ENCODE measurements around the gene LCOR. TPM values are rescaled to one million over a fixed set of nuclear protein-coding genes. Genes with fewer than 3 reads are reported as not detected.

LCOR gene
- total RNA-seq, 4 donors from 2014 or later, result 7.7 to 2,027 (median 132) TPM

- DNase-seq, result no peak
- Histone ChIP-seq H3K36me3 (no peaks in the 10 kb centered on the region), H3K9me3 (no peaks in the 10 kb centered on the region), H3K4me3 (no peak overlapping the region), H3K4me1 (no peaks in the 10 kb centered on the region), H3K27me3 (no peaks in the 10 kb centered on the region), H3K27ac (no peak overlapping the region)
- intact Hi-C loops (cut with DNase I; ENCODE audit: low total_unique reads), result no loop called here
- no peak for TF ChIP-seq CTCF (IDR thresholded peaks at IDR 0.05)
- no peak for TF ChIP-seq POLR2A (IDR thresholded peaks at IDR 0.05)
Observed at GRCh38 chr10:96826438-96826837, 5.7 kb upstream of the LCOR start.

- Histone ChIP-seq H3K36me3 (no peaks in the 10 kb centered on the region), H3K4me1 (no peaks in the 10 kb centered on the region), H3K27ac (no peak overlapping the region), H3K27me3 (no peaks in the 10 kb centered on the region), H3K4me3 (no peak overlapping the region), H3K9me3 (no peaks in the 10 kb centered on the region)
- intact Hi-C loops (cut with DNase I; ENCODE audit: low total_unique reads), result no loop called here
- DNase-seq, result no peak
- no peak for TF ChIP-seq POLR2A (IDR thresholded peaks at IDR 0.05)
- TF ChIP-seq CTCF (IDR thresholded peaks at IDR 0.05), result no peak
Observed at GRCh38 chr10:96828609-96829008, 3.5 kb upstream of the LCOR start.

GRCh38 chr10:96829029-96829773 is 2.9 kb upstream of the LCOR start:
- Histone ChIP-seq H3K27me3 (no peaks in the 10 kb centered on the region), H3K9me3 (no peaks in the 10 kb centered on the region), H3K4me1 (peaks cover 0 to 1% of the 10 kb centered on the region in 2 donors), H3K27ac (no peak overlapping the region), H3K4me3 (no peak overlapping the region), H3K36me3 (no peaks in the 10 kb centered on the region)
- no peak for TF ChIP-seq CTCF (IDR thresholded peaks at IDR 0.05)
- no peak for TF ChIP-seq POLR2A (IDR thresholded peaks at IDR 0.05)
- intact Hi-C loops (cut with DNase I; ENCODE audit: low total_unique reads), result no loop called here
- no peak for DNase-seq

- intact Hi-C loops (cut with DNase I; ENCODE audit: low total_unique reads), result loop anchor here (10.0 kb wide), 1 partner anchor 456 kb away; no protein-coding TSS in a partner anchor
- H3K36me3 ChIP-seq, result no peaks in the 10 kb centered on the region
- no peaks in the 10 kb centered on the region for H3K9me3 ChIP-seq
- peak; percentile 52 to 71 for DNase-seq
- H3K4me1 ChIP-seq, result peaks cover 0 to 5% of the 10 kb centered on the region in 2 donors
- no peaks in the 10 kb centered on the region for H3K27me3 ChIP-seq
- TF ChIP-seq CTCF (IDR thresholded peaks at IDR 0.05), result peak; percentile 64 to 80 (median 70)
- no peak for TF ChIP-seq POLR2A (IDR thresholded peaks at IDR 0.05)
- no peak overlapping the region for H3K4me3 ChIP-seq
- peak overlapping the region; percentile 99 for H3K27ac ChIP-seq
Observed at GRCh38 chr10:96830511-96831199, 1.4 kb upstream of the LCOR start.
